A549 (cell line): Measurements from ENCODE around the gene TMC7. TPM values are rescaled to one million over a fixed set of nuclear protein-coding genes. Genes with fewer than 3 reads are reported as not detected.

ENCODE experiments used
- ATAC-seq, 2 experiments: fragments of 200-7000 bp in 1 of 2; fragments of >200 bp in 1 of 2; cut with Nextera tagmentation in 1 of 2; cut with Tn5 transposase in 1 of 2; 3 replicates each; pipeline versions ENCODE4 v1.8.0 to v1.9.1; 2018 to 2020; ENCODE audit warnings: mild to moderate bottlenecking in 1 of 2, moderate library complexity in 1 of 2
- CTCF ChIA-PET: fragments of 300-600 bp; sonication (Branson Sonifier 250); formaldehyde crosslinking; extraction: SDS; loops from one replicate; lab custom pipeline; 2021; ENCODE audit warnings: antibody characterized with exemption, inconsistent platforms; lab: Yijun Ruan, JAX
- POLR2A ChIA-PET: fragments of 350-600 bp; formaldehyde crosslinking; extraction: SDS; loops from one replicate; lab custom pipeline; 2021; ENCODE audit warnings: antibody characterized with exemption, inconsistent platforms; lab: Yijun Ruan, JAX
- DNase-seq, 2 experiments: peaks; one replicate each; pipeline versions ENCODE4 v3.0.0 to v3.0.0-alpha.2; 2011 to 2016; ENCODE audit warnings: low read depth in 1 of 2, low spot score in 1 of 2
- FAIRE-seq: peaks from 2 replicates; lab custom pipeline; 2011; peaks lifted over from hg19 to GRCh38; lab: Jason Lieb, UNC
- H3K27ac ChIP-seq, 2 experiments: fragments of >200 bp; sonication (Bioruptor Twin); formaldehyde crosslinking; 3 replicates each; pipeline ENCODE4 v1.5.1; 2016 to 2017
- H3K4me1 ChIP-seq: fragments of >200 bp; sonication (Bioruptor Twin); formaldehyde crosslinking; 3 replicates; pipeline ENCODE4 v1.6.1; 2016
- H3K4me2 ChIP-seq: fragments of >200 bp; sonication (Bioruptor Twin); formaldehyde crosslinking; 3 replicates; pipeline ENCODE4 v1.6.1; 2016
- H3K4me3 ChIP-seq: fragments of >200 bp; sonication (Bioruptor Twin); formaldehyde crosslinking; 3 replicates; pipeline ENCODE4 v1.5.1; 2016
- H3K9me3 ChIP-seq: fragments of >200 bp; sonication (Bioruptor Twin); formaldehyde crosslinking; 3 replicates; pipeline ENCODE4 v1.6.1; 2016
- BHLHE40 ChIP-seq: IDR thresholded peaks from 2 replicates; pipeline ENCODE4 v1.6.1; 2012; ENCODE audit warnings: low read depth, low read length, inconsistent platforms
- CHD4 ChIP-seq: fragments of 200-600 bp; sonication (generic); IDR thresholded peaks from 2 replicates; pipeline ENCODE4 v1.6.1; 2016; ENCODE audit warnings: antibody characterized with exemption, mild to moderate bottlenecking, borderline replicate concordance
- EHMT2 ChIP-seq: fragments of 200-600 bp; sonication (generic); IDR thresholded peaks from 2 replicates; pipeline ENCODE4 v1.6.1; 2016; ENCODE audit warnings: antibody characterized with exemption, low read depth, mild to moderate bottlenecking, moderate library complexity
- EP300 ChIP-seq, 2 experiments: fragments of >200 bp; sonication (Bioruptor Twin); formaldehyde crosslinking; IDR thresholded peaks; 2 replicates in 1 of 2; 3 replicates in 1 of 2; pipeline ENCODE4 v1.6.1; 2016 to 2017
- ESRRA ChIP-seq: fragments of 150-350 bp; IDR thresholded peaks from 2 replicates; pipeline ENCODE4 v1.6.1; 2014; ENCODE audit warnings: mild to moderate bottlenecking, low read length, borderline replicate concordance
- FOXS1 ChIP-seq: fragments of 250-450 bp; sonication (Bioruptor Pico); IDR thresholded peaks from 2 replicates; pipeline ENCODE4 v1.5.0; 2020; ENCODE audit warnings: mild to moderate bottlenecking, moderate library complexity
- GATA3 ChIP-seq: IDR thresholded peaks from 2 replicates; pipeline ENCODE4 v1.6.1; 2012; ENCODE audit warnings: borderline replicate concordance
- HEYL ChIP-seq: fragments of 250-450 bp; sonication (Bioruptor Pico); IDR thresholded peaks from 2 replicates; pipeline ENCODE4 v1.8.0; 2021; ENCODE audit warnings: mild to moderate bottlenecking, moderate library complexity
- HMGXB4 ChIP-seq: fragments of 250-450 bp; sonication (Bioruptor Pico); IDR thresholded peaks from 2 replicates; pipeline ENCODE4 v1.5.0; 2021; ENCODE audit warnings: mild to moderate bottlenecking, moderate library complexity, borderline replicate concordance
- HOXB5 ChIP-seq: fragments of 250-450 bp; sonication (Bioruptor Pico); IDR thresholded peaks from 2 replicates; pipeline ENCODE4 v1.5.0; 2020; ENCODE audit warnings: mild to moderate bottlenecking, moderate library complexity
- JUNB ChIP-seq: fragments of >200 bp; sonication (Bioruptor Twin); formaldehyde crosslinking; IDR thresholded peaks from 2 replicates; pipeline ENCODE4 v1.6.1; 2016
- MYC ChIP-seq: IDR thresholded peaks from 2 replicates; pipeline ENCODE4 v1.6.1; 2012; ENCODE audit warnings: mild to moderate bottlenecking, inconsistent platforms, low read length, improper control_type of control experiment, borderline replicate concordance
- NPAS2 ChIP-seq: fragments of 250-450 bp; sonication (Bioruptor Pico); IDR thresholded peaks from 2 replicates; pipeline ENCODE4 v1.8.0; 2022; ENCODE audit warnings: mild to moderate bottlenecking, moderate library complexity, borderline replicate concordance
- NR3C1 ChIP-seq: fragments of >200 bp; sonication (Bioruptor Twin); formaldehyde crosslinking; IDR thresholded peaks from 3 replicates; pipeline ENCODE4 v1.6.1; 2017
- PBX3 ChIP-seq: IDR thresholded peaks from 2 replicates; pipeline ENCODE4 v1.6.1; 2012
- RAD21 ChIP-seq, 2 experiments: fragments of >200 bp in 1 of 2; sonication (Bioruptor Twin) in 1 of 2; formaldehyde crosslinking in 1 of 2; IDR thresholded peaks in 1 of 2; conservative IDR thresholded peaks in 1 of 2; 2 replicates in 1 of 2; 3 replicates in 1 of 2; pipeline ENCODE4 v1.6.1; 2012 to 2018; ENCODE audit warnings: inconsistent platforms in 1 of 2
- RARB ChIP-seq: fragments of 250-450 bp; sonication (Bioruptor Pico); IDR thresholded peaks from 2 replicates; pipeline ENCODE4 v1.8.0; 2021; ENCODE audit warnings: mild to moderate bottlenecking, moderate library complexity
- REST ChIP-seq: fragments of 200-600 bp; sonication (generic); IDR thresholded peaks from 2 replicates; pipeline ENCODE4 v1.6.1; 2016; ENCODE audit warnings: antibody characterized with exemption, mild to moderate bottlenecking, moderate library complexity
- RFX5 ChIP-seq: fragments of 450-650 bp; IDR thresholded peaks from 2 replicates; pipeline ENCODE4 v1.7.1; 2014; ENCODE audit warnings: antibody characterized with exemption, mild to moderate bottlenecking, moderate library complexity
- RNF2 ChIP-seq: fragments of 200-600 bp; sonication (generic); IDR thresholded peaks from 2 replicates; pipeline ENCODE4 v1.6.1; 2016; ENCODE audit warnings: low read depth, mild to moderate bottlenecking, antibody characterized with exemption, moderate library complexity, borderline replicate concordance
- SREBF2 ChIP-seq: fragments of 450-650 bp; IDR thresholded peaks from 2 replicates; pipeline ENCODE4 v1.6.1; 2014; ENCODE audit warnings: mild to moderate bottlenecking, moderate library complexity
- TP53 ChIP-seq: fragments of 250-450 bp; sonication (Bioruptor Pico); IDR thresholded peaks from 2 replicates; pipeline ENCODE4 v1.5.0; 2021; ENCODE audit warnings: mild to moderate bottlenecking, moderate library complexity
- USF2 ChIP-seq: fragments of 450-650 bp; IDR thresholded peaks from 2 replicates; pipeline ENCODE4 v1.6.1; 2014; ENCODE audit warnings: antibody characterized with exemption
- ZSCAN20 ChIP-seq: fragments of 250-450 bp; sonication (Bioruptor Pico); IDR thresholded peaks from 2 replicates; pipeline ENCODE4 v1.8.0; 2022; ENCODE audit warnings: mild to moderate bottlenecking, moderate library complexity
- WGBS: methylation state at CpG from one replicate; pipeline ENCODE4 v1.1.6; 2017; ENCODE audit errors: missing lambda C conversion rate; 5-methylcytosine and 5-hydroxymethylcytosine counted together
- polyA plus RNA-seq, 4 experiments: library from polyadenylated mRNA; depleted of rRNA in 3 of 4; stranded (reverse); fragments of >200 nt; fragmentation: RNase III in 1 of 4; extraction: RNeasy Plus Mini Kit Qiagen cat#74134 plus additional on column Dnase treatment in 1 of 4; gene quantifications; 2 replicates in 3 of 4; 3 replicates in 1 of 4; pipeline ENCODE4 v1.2.3, GENCODE V29; 2011 to 2017

Gene TMC7
- polyA plus RNA-seq, 2 of the 4 experiments (the other 2 are of a cell fraction) = 7.0 to 9.4 TPM

GRCh38 chr16:19040400-19040799, 56.7 kb downstream of the TMC7 start (continued):
- no peak for TF ChIP-seq PBX3
- TF ChIP-seq RAD21 (conservative IDR thresholded peaks at IDR 0.05 in 1 of 2, IDR thresholded peaks at IDR 0.05 in 1 of 2) = no peak
- TF ChIP-seq CHD4 = no peak
- no peak for TF ChIP-seq RNF2
- no peak for TF ChIP-seq RARB (CRISPR knock-in tag)
- no peak for TF ChIP-seq HMGXB4 (CRISPR knock-in tag)
- TF ChIP-seq GATA3 = no peak
- TF ChIP-seq TP53 (CRISPR knock-in tag) = no peak
- no peak for TF ChIP-seq HEYL
- TF ChIP-seq EHMT2 = no peak

- H3K4me1 ChIP-seq = no peaks in the 10 kb centered on the region
- FAIRE-seq (no peak), DNase-seq (no peak), ATAC-seq (no peak)
- ChIA-PET POLR2A (no interaction called here), CTCF (interaction anchor here (2.9 kb wide), 1 partner anchor 62 kb away, joined by 11 read pairs; the partner anchor contains the start of gene TMC7)
- no peak for TF ChIP-seq ESRRA
- no peak for TF ChIP-seq RFX5
- TF ChIP-seq HMGXB4 (CRISPR knock-in tag) = no peak
- no peak for TF ChIP-seq FOXS1 (CRISPR knock-in tag)
- no peak for TF ChIP-seq HEYL
- no peak for TF ChIP-seq SREBF2
- no peak for TF ChIP-seq ZSCAN20 (CRISPR knock-in tag)
- no peak for TF ChIP-seq MYC
- no peak for TF ChIP-seq RARB (CRISPR knock-in tag)
- no peak for TF ChIP-seq HOXB5
- no peak for TF ChIP-seq NPAS2 (CRISPR knock-in tag)
- no peak for TF ChIP-seq NR3C1
- TF ChIP-seq EP300 (IDR thresholded peaks at IDR 0.05) = no peak
- no peaks in the 10 kb centered on the region for H3K9me3 ChIP-seq
- H3K27ac ChIP-seq = no peak overlapping the region
- H3K4me2 ChIP-seq = no peak overlapping the region
- H3K4me3 ChIP-seq = no peak overlapping the region
- 93% methylated on average over 11 of the region's 11 CpGs for WGBS
These were observed 61.0 kb downstream of the TMC7 start for GRCh38 chr16:19044769-19045168.

- no peak overlapping the region for H3K4me3 ChIP-seq
- no peak overlapping the region for H3K4me2 ChIP-seq
- no peaks in the 10 kb centered on the region for H3K9me3 ChIP-seq
- DNase-seq (no peak), ATAC-seq (no peak), FAIRE-seq (no peak)
- no peaks in the 10 kb centered on the region for H3K4me1 ChIP-seq
- H3K27ac ChIP-seq = no peak overlapping the region
- ChIA-PET CTCF (interaction anchor here (1.2 to 2.9 kb wide), 2 partner anchors 63 to 76 kb away, joined by 5 to 11 read pairs; partner anchors contain the start of gene TMC7), POLR2A (no interaction called here)
- 92% methylated on average over 2 of the region's 2 CpGs for WGBS
- TF ChIP-seq HMGXB4 (CRISPR knock-in tag) (no peak), BHLHE40 (no peak), JUNB (no peak), RARB (CRISPR knock-in tag) (no peak), SREBF2 (no peak), REST (no peak), RNF2 (no peak), NR3C1 (no peak), USF2 (no peak), HEYL (no peak)
These were observed 62.3 kb downstream of the TMC7 start for GRCh38 chr16:19046062-19046461.
